Measurements from ENCODE around the gene SEC62. TPM values are rescaled to one million over a fixed set of nuclear protein-coding genes. Genes with fewer than 3 reads are reported as not detected.
A peak's percentile ranks its signal among the peaks of the same experiment; 100 is the strongest.

Gene SEC62
- total RNA-seq, 2 experiments from 2014 or later: 64.5 to 176 TPM

GRCh38 chr3:170047133-170047404 lies 80.5 kb downstream of the SEC62 start:
- H3K9me2 ChIP-seq (ENCODE audit: insufficient read depth, low read length): no peaks in the 10 kb centered on the region
- peak overlapping the region; percentile 98 for H3K27ac ChIP-seq (ENCODE audit: low read depth, low read length, poor library complexity, severe bottlenecking)
- POLR2A ChIA-PET: interaction anchor here (0.9 to 6.8 kb wide), 4 partner anchors 8 to 80 kb away, joined by 3 to 143 read pairs (median 18); partner anchors contain the start of gene SEC62
- CTCF ChIA-PET (ENCODE audit: unreplicated experiment): interaction anchor here (1.0 kb wide), 1 partner anchor 100 kb away, joined by 3 read pairs; no protein-coding TSS in a partner anchor
- intact Hi-C loops (cut with micrococcal nuclease; ENCODE audit: unreplicated experiment): no loop called here
- DNase-seq (ENCODE audit: low spot score): no peak
- H3K4me3 ChIP-seq (ENCODE audit: low read depth, low read length, poor library complexity, severe bottlenecking): no peak overlapping the region
- peak overlapping the region; percentile 84 for H3K4me2 ChIP-seq (ENCODE audit: low read length)
- no peak for TF ChIP-seq CTCF (conservative IDR thresholded peaks at IDR 0.05; ENCODE audit: low read length)
- peaks cover 67% of the 10 kb centered on the region for H3K36me3 ChIP-seq (ENCODE audit: insufficient read depth, low read length)
- peaks cover 81% of the 10 kb centered on the region for H3K79me2 ChIP-seq (ENCODE audit: insufficient read depth, low read depth, low read length)
- BruUV-seq (replicated peaks): no TSS peak
- no peak overlapping the region for H2AFZ ChIP-seq (ENCODE audit: low read length)
- H4K20me1 ChIP-seq (ENCODE audit: insufficient read depth, low read length): no peaks in the 10 kb centered on the region
- H3K9me3 ChIP-seq (ENCODE audit: low read length): peaks cover under 1% of the 10 kb centered on the region; the same call in 1 of the 2 replicates
- H3K4me1 ChIP-seq (ENCODE audit: insufficient read depth, low read length, poor library complexity, severe bottlenecking): peaks cover 73% of the 10 kb centered on the region

Other genes with a start within 250 kb of the SEC62 start
- gene TERC, start 201.7 kb upstream of the SEC62 start, total RNA-seq (2014; rRNA removed; shearing (Covaris generic)): 143 and 210 TPM in 2 replicates
- 10.7 and 15.9 TPM in 2 replicates for gene TERC, start 201.7 kb upstream of the SEC62 start, total RNA-seq (2022)
- 0.39 TPM in 1 of 2 replicates, not detected in the other for gene ACTRT3, start 197.2 kb upstream of the SEC62 start, total RNA-seq (2014; rRNA removed; shearing (Covaris generic))
- 0.42 and 1.2 TPM in 2 replicates for gene ACTRT3, start 197.2 kb upstream of the SEC62 start, total RNA-seq (2022)
- gene MYNN, start 193.4 kb upstream of the SEC62 start, total RNA-seq (2014; rRNA removed; shearing (Covaris generic)): 12.0 and 13.1 TPM in 2 replicates
- 12.1 and 12.2 TPM in 2 replicates for gene MYNN, start 193.4 kb upstream of the SEC62 start, total RNA-seq (2022)
- gene LRRIQ4, start 153.9 kb upstream of the SEC62 start, total RNA-seq (2014; rRNA removed; shearing (Covaris generic)): 0.08 and 0.47 TPM in 2 replicates
- gene LRRIQ4, start 153.9 kb upstream of the SEC62 start, total RNA-seq (2022): 0.17 and 0.39 TPM in 2 replicates
- gene LRRC34, start 153.9 kb upstream of the SEC62 start, total RNA-seq (2014; rRNA removed; shearing (Covaris generic)): 2.2 and 2.8 TPM in 2 replicates
- gene LRRC34, start 153.9 kb upstream of the SEC62 start, total RNA-seq (2022): 3.3 and 3.9 TPM in 2 replicates
- gene LRRC31, start 96.9 kb upstream of the SEC62 start, total RNA-seq (2014; rRNA removed; shearing (Covaris generic)): not detected in 2 replicates
- not detected in 2 replicates for gene LRRC31, start 96.9 kb upstream of the SEC62 start, total RNA-seq (2022)
- gene SAMD7, start 55.2 kb upstream of the SEC62 start, total RNA-seq (2014; rRNA removed; shearing (Covaris generic)): 0.23 and 1.1 TPM in 2 replicates
- gene SAMD7, start 55.2 kb upstream of the SEC62 start, total RNA-seq (2022): 0.93 and 0.96 TPM in 2 replicates
- gene GPR160, start 71.2 kb downstream of the SEC62 start, total RNA-seq (2014; rRNA removed; shearing (Covaris generic)): 90.5 and 108 TPM in 2 replicates
- 115 and 117 TPM in 2 replicates for gene GPR160, start 71.2 kb downstream of the SEC62 start, total RNA-seq (2022)
- gene PHC3, start 214.9 kb downstream of the SEC62 start, total RNA-seq (2014; rRNA removed; shearing (Covaris generic)): 36.1 and 40.6 TPM in 2 replicates
- gene PHC3, start 214.9 kb downstream of the SEC62 start, total RNA-seq (2022): 89.7 and 104 TPM in 2 replicates

Data from OCI-LY7 (cell line).